ENCODE measurements around the gene FBXO31.

GRCh38 chr16:87342504-87342903 is 41.1 kb downstream of the FBXO31 start:
- TF ChIP-seq, protein P1, sequence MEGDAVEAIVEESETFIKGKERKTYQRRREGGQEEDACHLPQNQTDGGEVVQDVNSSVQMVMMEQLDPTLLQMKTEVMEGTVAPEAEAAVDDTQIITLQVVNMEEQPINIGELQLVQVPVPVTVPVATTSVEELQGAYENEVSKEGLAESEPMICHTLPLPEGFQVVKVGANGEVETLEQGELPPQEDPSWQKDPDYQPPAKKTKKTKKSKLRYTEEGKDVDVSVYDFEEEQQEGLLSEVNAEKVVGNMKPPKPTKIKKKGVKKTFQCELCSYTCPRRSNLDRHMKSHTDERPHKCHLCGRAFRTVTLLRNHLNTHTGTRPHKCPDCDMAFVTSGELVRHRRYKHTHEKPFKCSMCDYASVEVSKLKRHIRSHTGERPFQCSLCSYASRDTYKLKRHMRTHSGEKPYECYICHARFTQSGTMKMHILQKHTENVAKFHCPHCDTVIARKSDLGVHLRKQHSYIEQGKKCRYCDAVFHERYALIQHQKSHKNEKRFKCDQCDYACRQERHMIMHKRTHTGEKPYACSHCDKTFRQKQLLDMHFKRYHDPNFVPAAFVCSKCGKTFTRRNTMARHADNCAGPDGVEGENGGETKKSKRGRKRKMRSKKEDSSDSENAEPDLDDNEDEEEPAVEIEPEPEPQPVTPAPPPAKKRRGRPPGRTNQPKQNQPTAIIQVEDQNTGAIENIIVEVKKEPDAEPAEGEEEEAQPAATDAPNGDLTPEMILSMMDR (IDR thresholded peaks at IDR 0.05), result no peak
- no peak for TF ChIP-seq EZH2 (IDR thresholded peaks at IDR 0.05)

Data from neural progenitor cell (in vitro differentiated cells).